Kidney (tissue), 14 donors: ENCODE results near the gene RUVBL1. TPM values are rescaled to one million over a fixed set of nuclear protein-coding genes. Genes with fewer than 3 reads are reported as not detected.
"Not testable (repeated sequence)": the region's sequence is repeated elsewhere in the genome, so short reads cannot be mapped to it uniquely, and the experiment has no call there.

Experiments used
- DNase-seq, 5 donors: peaks; one replicate each; pipeline ENCODE4 v3.0.0-alpha.2; 2013 to 2020
- FAIRE-seq: peaks from 2 replicates; lab custom pipeline; 2012; peaks lifted over from hg19 to GRCh38; lab: Jason Lieb, UNC
- H3K27ac ChIP-seq, 2 donors: one replicate each; pipeline ENCODE4 v1.7.0; 2013; ENCODE audit warnings: low read depth in 2 of 2, low read length in 2 of 2, inconsistent platforms in 1 of 2
- H3K27me3 ChIP-seq: one replicate; pipeline ENCODE4 v1.7.1; 2013; ENCODE audit warnings: low read length, inconsistent platforms; ENCODE audit not compliant: control insufficient read depth, insufficient read depth
- H3K36me3 ChIP-seq, 3 donors: one replicate each; pipeline versions ENCODE4 v1.7.0 to v1.7.1; 2013; ENCODE audit warnings: low read length in 3 of 3, control low read depth in 1 of 3, inconsistent platforms in 1 of 3; ENCODE audit not compliant: insufficient read depth in 3 of 3, control insufficient read depth in 2 of 3
- H3K4me1 ChIP-seq, 3 donors: one replicate each; pipeline versions ENCODE4 v1.7.0 to v1.7.1; 2013; ENCODE audit warnings: low read length in 3 of 3, inconsistent platforms in 1 of 3, low read depth in 1 of 3; ENCODE audit not compliant: control insufficient read depth in 2 of 3, insufficient read depth in 2 of 3
- H3K4me3 ChIP-seq, 3 donors: one replicate each; pipeline versions ENCODE4 v1.7.0 to v1.8.1; 2013; ENCODE audit warnings: low read length in 3 of 3, control low read depth in 1 of 3, inconsistent platforms in 1 of 3
- H3K9ac ChIP-seq, 3 donors: one replicate each; pipeline versions ENCODE4 v1.7.0 to v1.7.1; 2013; ENCODE audit warnings: low read length in 3 of 3, control low read depth in 1 of 3, inconsistent platforms in 1 of 3
- H3K9me3 ChIP-seq, 3 donors: one replicate each; pipeline versions ENCODE4 v1.7.0 to v1.7.1; 2013; ENCODE audit warnings: low read length in 3 of 3, control low read depth in 1 of 3, inconsistent platforms in 1 of 3; ENCODE audit not compliant: control insufficient read depth in 2 of 3, insufficient read depth in 1 of 3
- intact Hi-C: fragments of 100-400 bp; cut with DNase I; formaldehyde crosslinking; loops from one replicate; pipeline ENCODE4 v1.11.1; 2022
- polyA plus RNA-seq: library from polyadenylated mRNA; stranded (reverse); fragments of 350-450 nt; fragmentation: Illumina TruSeq; extraction: RNeasy Lipid Tissue Mini Kit (QIAGEN cat#74804); gene quantifications from one replicate; pipeline ENCODE4 v1.2.3, GENCODE V29; 2014; ENCODE audit warnings: low read depth, low replicate concordance; ENCODE audit not compliant: insufficient read depth
- total RNA-seq: library from RNA; stranded (reverse); fragmentation: NEBNext Ultra II Directional; extraction: Animal tissue kit (Norgen Biotek cat#: 25700); gene quantifications from one replicate; pipeline ENCODE4 v1.2.1, GENCODE V29; 2021
- TF ChIP-seq, protein P1 (sequence below): IDR thresholded peaks from 3 replicates; pipeline ENCODE4 v1.5.1; 2012; ENCODE audit warnings: mild to moderate bottlenecking, moderate library complexity, borderline replicate concordance; ENCODE audit not compliant: insufficient read depth; ENCODE audit errors: extremely low read depth
- donor health status: control.
- donor health status: control.
- donor health status: control.
- donor health status: control.
- donor health status: control.
- donor health status: DM: yes; HTN: yes; CAD: no.
- donor health status: Normal renal cell carcinoma (clear cell type).

RUVBL1 gene
- total and polyA plus RNA-seq, 2 donors from 2014 or later, result 32.7 to 41.9 TPM

DNA sequence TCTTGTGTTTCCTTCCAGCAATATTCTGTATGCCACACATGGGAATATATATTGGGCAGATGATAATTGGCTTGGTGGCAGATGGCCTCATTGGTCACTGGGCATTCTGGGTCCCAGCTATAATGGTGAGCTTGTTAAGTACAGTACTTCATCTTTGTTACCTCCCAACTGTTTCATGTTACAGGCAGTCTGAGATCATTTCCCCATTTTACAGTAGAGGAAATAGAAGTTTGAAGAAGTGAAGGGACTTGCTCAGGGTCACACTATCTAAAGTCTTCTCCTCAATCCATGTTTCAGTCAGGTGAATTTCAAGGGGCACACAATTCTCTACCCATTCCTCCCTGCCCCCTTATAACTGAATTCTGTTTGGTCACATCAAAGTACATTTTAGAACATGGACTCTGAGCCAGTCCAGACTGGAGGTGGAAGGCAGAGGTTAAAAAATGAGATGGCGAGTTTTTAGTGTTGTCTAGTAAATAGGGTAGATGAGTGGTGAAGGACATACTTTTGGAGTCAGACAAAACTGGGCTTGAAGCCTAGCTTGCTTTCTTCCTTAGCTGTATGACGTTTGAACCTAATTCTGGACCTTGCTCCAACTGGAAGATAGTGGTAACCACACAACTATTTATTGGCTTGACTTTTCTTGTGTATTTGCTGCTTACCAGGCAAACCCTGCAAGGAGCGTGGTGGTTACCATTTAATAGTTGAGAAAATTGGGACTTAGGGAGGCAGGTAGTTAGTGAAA, 32.2 kb upstream of the RUVBL1 start:
- Histone ChIP-seq H3K9ac (no peak overlapping the region), H3K36me3 (peaks cover 0 to 8% (median 7%) of the 10 kb centered on the region in 3 donors), H3K4me3 (no peak overlapping the region), H3K4me1 (peaks cover 0 to 5% (median 4%) of the 10 kb centered on the region in 3 donors), H3K9me3 (no peaks in the 10 kb centered on the region), H3K27me3 (no peaks in the 10 kb centered on the region), H3K27ac (no peak overlapping the region)
- intact Hi-C loops, result no loop called here
- TF ChIP-seq, protein P1, sequence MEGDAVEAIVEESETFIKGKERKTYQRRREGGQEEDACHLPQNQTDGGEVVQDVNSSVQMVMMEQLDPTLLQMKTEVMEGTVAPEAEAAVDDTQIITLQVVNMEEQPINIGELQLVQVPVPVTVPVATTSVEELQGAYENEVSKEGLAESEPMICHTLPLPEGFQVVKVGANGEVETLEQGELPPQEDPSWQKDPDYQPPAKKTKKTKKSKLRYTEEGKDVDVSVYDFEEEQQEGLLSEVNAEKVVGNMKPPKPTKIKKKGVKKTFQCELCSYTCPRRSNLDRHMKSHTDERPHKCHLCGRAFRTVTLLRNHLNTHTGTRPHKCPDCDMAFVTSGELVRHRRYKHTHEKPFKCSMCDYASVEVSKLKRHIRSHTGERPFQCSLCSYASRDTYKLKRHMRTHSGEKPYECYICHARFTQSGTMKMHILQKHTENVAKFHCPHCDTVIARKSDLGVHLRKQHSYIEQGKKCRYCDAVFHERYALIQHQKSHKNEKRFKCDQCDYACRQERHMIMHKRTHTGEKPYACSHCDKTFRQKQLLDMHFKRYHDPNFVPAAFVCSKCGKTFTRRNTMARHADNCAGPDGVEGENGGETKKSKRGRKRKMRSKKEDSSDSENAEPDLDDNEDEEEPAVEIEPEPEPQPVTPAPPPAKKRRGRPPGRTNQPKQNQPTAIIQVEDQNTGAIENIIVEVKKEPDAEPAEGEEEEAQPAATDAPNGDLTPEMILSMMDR, result no peak
- no peak for FAIRE-seq
- no peak for DNase-seq

- H3K36me3 ChIP-seq, H3K27ac ChIP-seq, DNase-seq, intact Hi-C loops, FAIRE-seq, H3K27me3 ChIP-seq, H3K4me1 ChIP-seq, H3K9me3 ChIP-seq: not testable (repeated sequence)
- peak overlapping the region; percentile 65 to 77 (median 71) for H3K4me3 ChIP-seq
- peak overlapping the region; percentile 32 to 69 (median 54) for H3K9ac ChIP-seq
Measured at GRCh38 chr3:128154354-128154753, 30.7 kb upstream of the RUVBL1 start.

GRCh38 chr3:128153156-128154041, 29.8 kb upstream of the RUVBL1 start, which contains the start of gene EEFSEC:
Gene EEFSEC, plus strand, starts transcription at chr3:128153481. Its CDS starts 27 bp downstream, at chr3:128153508.
- peak within 1 kb of the TSS; percentile 61 to 88 for H3K27ac ChIP-seq
- peaks cover 0 to 8% (median 7%) of the 10 kb centered on the region in 3 donors for H3K36me3 ChIP-seq
- FAIRE-seq, result no peak
- intact Hi-C loops, result no loop called here
- no peaks in the 10 kb centered on the region for H3K27me3 ChIP-seq
- peak within 1 kb of the TSS; percentile 71 to 77 (median 75) for H3K4me3 ChIP-seq
- peaks cover 0 to 5% (median 4%) of the 10 kb centered on the region in 3 donors for H3K4me1 ChIP-seq
- no peaks in the 10 kb centered on the region for H3K9me3 ChIP-seq
- H3K9ac ChIP-seq, result peak within 1 kb of the TSS; percentile 64 to 85 (median 69)
- peak; percentile 84 to 95 (median 87) for DNase-seq
- TF ChIP-seq, protein P1, result no peak
